HepG2 (cell line): ENCODE results near the gene RPS6KA5. TPM values are rescaled to one million over a fixed set of nuclear protein-coding genes. Genes with fewer than 3 reads are reported as not detected.
A peak's percentile ranks its signal among the peaks of the same experiment; 100 is the strongest.

Experiments used
- BRD4 ChIP-seq: sonication (generic); formaldehyde crosslinking; IDR thresholded peaks from 2 replicates; pipeline ENCODE4 v1.4.0; 2020; ENCODE audit warnings: missing genetic modification reagents
- DNMT1 ChIP-seq: sonication (generic); formaldehyde crosslinking; IDR thresholded peaks from 2 replicates; pipeline ENCODE4 v1.5.1; 2020; ENCODE audit warnings: mild to moderate bottlenecking, missing genetic modification reagents
- DRAP1 ChIP-seq: IDR thresholded peaks from 2 replicates; pipeline ENCODE4 v1.6.1; 2016; ENCODE audit warnings: missing genetic modification reagents, missing compliant biosample characterization
- E2F5 ChIP-seq: sonication (generic); formaldehyde crosslinking; conservative IDR thresholded peaks from 2 replicates; pipeline ENCODE4 v1.4.0; 2020; ENCODE audit warnings: missing genetic modification reagents
- HNRNPUL1 ChIP-seq: fragments of 200-400 bp; formaldehyde crosslinking; IDR thresholded peaks from 2 replicates; pipeline ENCODE4 v1.6.1; 2017; ENCODE audit warnings: low read depth, mild to moderate bottlenecking, low read length, moderate library complexity
- IRF2 ChIP-seq: IDR thresholded peaks from 2 replicates; pipeline ENCODE4 v1.6.1; 2018; ENCODE audit warnings: missing genetic modification reagents, missing compliant biosample characterization
- LCORL ChIP-seq, 2 experiments: fragments of 450-650 bp in 1 of 2; sonication (generic) in 1 of 2; formaldehyde crosslinking in 1 of 2; IDR thresholded peaks; 2 replicates each; pipeline versions ENCODE4 v1.5.0 to v1.6.1; 2017 to 2020; ENCODE audit warnings: antibody characterized with exemption in 1 of 2, missing genetic modification reagents in 1 of 2
- NR2F1 ChIP-seq, 2 experiments: fragments of 450-650 bp in 1 of 2; formaldehyde crosslinking in 1 of 2; IDR thresholded peaks; 2 replicates each; pipeline versions ENCODE4 v1.5.0 to v1.6.1; 2016 to 2020; ENCODE audit warnings: mild to moderate bottlenecking in 1 of 2, missing compliant biosample characterization in 1 of 2, missing genetic modification reagents in 1 of 2, moderate library complexity in 1 of 2
- NR2F6 ChIP-seq, 2 experiments: IDR thresholded peaks; 2 replicates each; pipeline ENCODE4 v1.6.1; 2016; ENCODE audit warnings: antibody characterized with exemption in 1 of 2, mild to moderate bottlenecking in 1 of 2
- POGK ChIP-seq: sonication (generic); formaldehyde crosslinking; conservative IDR thresholded peaks from 2 replicates; pipeline ENCODE4 v1.8.0; 2022; ENCODE audit warnings: mild to moderate bottlenecking, moderate library complexity, missing genetic modification reagents
- SP2 ChIP-seq: sonication (generic); formaldehyde crosslinking; IDR thresholded peaks from 2 replicates; pipeline ENCODE4 v1.5.1; 2020; ENCODE audit warnings: mild to moderate bottlenecking, missing genetic modification reagents
- YEATS2 ChIP-seq: sonication (generic); formaldehyde crosslinking; IDR thresholded peaks from 2 replicates; pipeline ENCODE4 v1.4.0; 2020; ENCODE audit warnings: missing genetic modification reagents, borderline replicate concordance
- ZBTB2 ChIP-seq: sonication (generic); formaldehyde crosslinking; IDR thresholded peaks from 2 replicates; pipeline ENCODE4 v1.8.0; 2022; ENCODE audit warnings: low read depth, missing genetic modification reagents
- ZEB1 ChIP-seq: IDR thresholded peaks from 2 replicates; pipeline ENCODE4 v1.6.1; 2012; ENCODE audit warnings: mild to moderate bottlenecking, low read depth, inconsistent platforms; ENCODE audit not compliant: insufficient replicate concordance
- ZNF331 ChIP-seq: sonication (generic); formaldehyde crosslinking; IDR thresholded peaks from 2 replicates; pipeline ENCODE4 v1.4.0; 2020; ENCODE audit warnings: missing genetic modification reagents
- ZNF441 ChIP-seq: sonication (generic); formaldehyde crosslinking; IDR thresholded peaks from 2 replicates; pipeline ENCODE4 v1.7.0; 2021; ENCODE audit warnings: missing genetic modification reagents, borderline replicate concordance
- ZNF609 ChIP-seq: sonication (generic); formaldehyde crosslinking; IDR thresholded peaks from 2 replicates; pipeline ENCODE4 v1.4.0; 2020; ENCODE audit warnings: mild to moderate bottlenecking, missing genetic modification reagents, borderline replicate concordance
- ZNF652 ChIP-seq: IDR thresholded peaks from 2 replicates; pipeline ENCODE4 v1.6.1; 2016; ENCODE audit warnings: low read depth, borderline replicate concordance
- polyA plus RNA-seq, 8 experiments: library from polyadenylated mRNA; depleted of rRNA in 3 of 8; stranded (reverse) in 7 of 8; unstranded in 1 of 8; fragments of >200 nt; fragmentation: Illumina TruSeq in 4 of 8; extraction: Trizol in 4 of 8; gene quantifications; 2 replicates each; pipeline versions ENCODE4 v1.2.1 to v1.2.3, GENCODE V29; 2011 to 2016; ENCODE audit warnings: low read depth in 4 of 8, missing spikeins in 1 of 8, mixed read lengths in 1 of 8; ENCODE audit not compliant: insufficient read depth in 1 of 8
- total RNA-seq, 5 experiments: library from RNA; depleted of rRNA; stranded (reverse); fragments of >200 nt; fragmentation: Illumina TruSeq; extraction: Trizol; gene quantifications; 2 replicates each; pipeline ENCODE4 v1.2.3, GENCODE V29; 2016; ENCODE audit warnings: low read depth in 1 of 5

RPS6KA5 gene
- total and polyA plus RNA-seq, 2 of the 13 experiments (the other 11 are each of a cell fraction or from before 2014, with no cell fraction given), result 0.50 to 0.58 TPM

- TF ChIP-seq LCORL (IDR thresholded peaks at IDR 0.05) (no peak), LCORL (CRISPR knock-in tag; IDR thresholded peaks at IDR 0.05) (no peak), E2F5 (CRISPR knock-in tag) (peak; percentile 86), ZNF609 (CRISPR knock-in tag) (no peak), HNRNPUL1 (no peak), ZNF441 (no peak), ZEB1 (no peak), YEATS2 (CRISPR knock-in tag) (no peak), SP2 (CRISPR knock-in tag) (peak; percentile 63; the same call in 1 of the 2 replicates), ZNF331 (CRISPR knock-in tag) (peak; percentile 26; the same call in 1 of the 2 replicates), ZNF652 (CRISPR knock-in tag) (no peak), NR2F6 (IDR thresholded peaks at IDR 0.05) (no peak), NR2F6 (CRISPR knock-in tag; IDR thresholded peaks at IDR 0.05) (no peak), DRAP1 (no peak), IRF2 (CRISPR knock-in tag) (no peak), ZBTB2 (CRISPR knock-in tag) (no peak), NR2F1 (CRISPR knock-in tag; IDR thresholded peaks at IDR 0.05) (no peak), POGK (0 out of 2 replicates have a peak, but pooled peaks have one; percentile 34), BRD4 (CRISPR knock-in tag) (no peak), DNMT1 (no peak)
Measured at GRCh38 chr14:90827919-90828610, 232.4 kb downstream of the RPS6KA5 start (continued).
